HEK293 (cell line): ENCODE results near the gene BRD1.

Experiments
- PBX3 ChIP-seq: sonication (generic); formaldehyde crosslinking; IDR thresholded peaks from 2 replicates; pipeline ENCODE4 v1.8.1; 2022; ENCODE audit warnings: mild to moderate bottlenecking, moderate library complexity, missing genetic modification reagents
- SALL2 ChIP-seq: fragments of 450-650 bp; formaldehyde crosslinking; IDR thresholded peaks from 2 replicates; pipeline ENCODE4 v1.5.0; 2017; ENCODE audit warnings: missing biosample characterization, mild to moderate bottlenecking, missing genetic modification characterization, borderline replicate concordance
- SCRT1 ChIP-seq: fragments of 450-650 bp; formaldehyde crosslinking; IDR thresholded peaks from 2 replicates; pipeline ENCODE4 v1.5.1; 2016; ENCODE audit warnings: missing biosample characterization, missing genetic modification characterization, borderline replicate concordance
- ZBTB26 ChIP-seq: fragments of 450-650 bp; formaldehyde crosslinking; optimal IDR thresholded peaks from 2 replicates; pipeline ENCODE3; 2016; ENCODE audit warnings: missing biosample characterization, mild to moderate bottlenecking, missing genetic modification characterization
- ZNF138 ChIP-seq: fragments of 450-650 bp; formaldehyde crosslinking; IDR thresholded peaks from 2 replicates; pipeline ENCODE4 v1.5.1; 2016; ENCODE audit warnings: missing biosample characterization, missing genetic modification characterization, borderline replicate concordance
- ZNF433 ChIP-seq: fragments of 450-650 bp; formaldehyde crosslinking; IDR thresholded peaks from 2 replicates; pipeline ENCODE4 v1.5.1; 2016; ENCODE audit warnings: missing biosample characterization, missing genetic modification characterization, low read depth
- ZNF664 ChIP-seq: fragments of 450-650 bp; formaldehyde crosslinking; IDR thresholded peaks from 2 replicates; pipeline ENCODE4 v1.5.1; 2016; ENCODE audit warnings: missing biosample characterization, missing genetic modification characterization
- ZNF837 ChIP-seq: fragments of 450-650 bp; formaldehyde crosslinking; IDR thresholded peaks from 2 replicates; pipeline ENCODE4 v1.5.1; 2016; ENCODE audit warnings: missing biosample characterization, missing genetic modification characterization
- TF ChIP-seq, protein P1 (sequence below): fragments of 450-650 bp; formaldehyde crosslinking; IDR thresholded peaks from 2 replicates; pipeline ENCODE4 v1.5.1; 2016; ENCODE audit warnings: missing biosample characterization, missing genetic modification characterization

DNA sequence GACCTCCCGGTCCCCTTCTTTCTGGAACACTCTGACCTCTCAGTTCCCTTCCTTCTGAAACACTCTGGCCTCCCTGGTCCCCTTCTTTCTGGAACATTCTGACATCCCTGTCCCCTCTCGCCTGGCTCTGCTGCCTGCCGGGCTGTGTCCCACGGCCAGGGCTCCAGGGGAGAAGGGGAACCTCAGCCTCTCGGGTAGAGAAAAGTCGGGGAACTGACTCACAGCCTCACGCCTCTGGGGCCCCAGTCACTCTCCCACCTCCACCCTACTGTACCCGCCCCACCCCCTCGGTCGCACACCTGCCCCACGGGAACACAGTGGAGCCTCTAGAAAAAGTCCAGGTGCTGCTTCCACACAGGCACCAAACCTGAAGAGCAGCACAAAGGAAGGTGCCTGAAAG is 93.3 kb downstream of the BRD1 start:
- TF ChIP-seq, protein P1, sequence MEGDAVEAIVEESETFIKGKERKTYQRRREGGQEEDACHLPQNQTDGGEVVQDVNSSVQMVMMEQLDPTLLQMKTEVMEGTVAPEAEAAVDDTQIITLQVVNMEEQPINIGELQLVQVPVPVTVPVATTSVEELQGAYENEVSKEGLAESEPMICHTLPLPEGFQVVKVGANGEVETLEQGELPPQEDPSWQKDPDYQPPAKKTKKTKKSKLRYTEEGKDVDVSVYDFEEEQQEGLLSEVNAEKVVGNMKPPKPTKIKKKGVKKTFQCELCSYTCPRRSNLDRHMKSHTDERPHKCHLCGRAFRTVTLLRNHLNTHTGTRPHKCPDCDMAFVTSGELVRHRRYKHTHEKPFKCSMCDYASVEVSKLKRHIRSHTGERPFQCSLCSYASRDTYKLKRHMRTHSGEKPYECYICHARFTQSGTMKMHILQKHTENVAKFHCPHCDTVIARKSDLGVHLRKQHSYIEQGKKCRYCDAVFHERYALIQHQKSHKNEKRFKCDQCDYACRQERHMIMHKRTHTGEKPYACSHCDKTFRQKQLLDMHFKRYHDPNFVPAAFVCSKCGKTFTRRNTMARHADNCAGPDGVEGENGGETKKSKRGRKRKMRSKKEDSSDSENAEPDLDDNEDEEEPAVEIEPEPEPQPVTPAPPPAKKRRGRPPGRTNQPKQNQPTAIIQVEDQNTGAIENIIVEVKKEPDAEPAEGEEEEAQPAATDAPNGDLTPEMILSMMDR (tag by site-specific recombination): no peak
- TF ChIP-seq ZNF138 (tag by site-specific recombination) (no peak), SCRT1 (tag by site-specific recombination) (no peak), ZBTB26 (tag by site-specific recombination) (no peak), ZNF837 (no peak), ZNF664 (tag by site-specific recombination) (no peak), SALL2 (tag by site-specific recombination) (no peak), ZNF433 (tag by site-specific recombination) (no peak), PBX3 (no peak)
